HG03060 (cell line): ENCODE data around the gene LCA5.
"Not testable (repeated sequence)": the region's sequence is repeated elsewhere in the genome, so short reads cannot be mapped to it uniquely, and the experiment has no call there.

Experiments used
- ATAC-seq: cut with Tn5 transposase; IDR thresholded peaks from one replicate; pipeline ENCODE4 v1.9.1; 2021; ENCODE audit warnings: low read depth, moderate number of reproducible peaks; ENCODE audit not compliant: unreplicated experiment

LCA5 gene

DNA sequence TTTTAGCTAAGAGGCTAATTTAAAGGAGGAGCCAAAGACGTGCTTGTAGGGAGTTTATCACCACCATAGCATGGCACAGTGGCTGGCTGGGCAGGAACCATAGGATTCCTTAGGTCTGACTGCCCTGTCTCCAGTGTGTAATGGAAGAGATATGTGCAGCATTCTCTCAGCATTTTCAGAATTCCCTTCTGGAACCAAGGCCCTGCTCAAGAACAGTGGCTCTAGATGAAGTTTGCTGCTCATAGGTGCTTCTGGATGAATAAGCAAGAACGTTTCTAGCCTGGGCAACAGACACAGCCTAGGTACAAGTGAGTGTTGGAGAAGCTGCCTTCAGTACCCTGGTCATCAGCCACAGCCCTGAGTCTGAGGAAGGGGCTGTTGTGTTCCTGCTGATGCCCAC lies 69.1 kb downstream of the LCA5 start:
- no peak for ATAC-seq

GRCh38 chr6:79467716-79468115 lies 69.5 kb downstream of the LCA5 start:
- ATAC-seq = no peak

DNA sequence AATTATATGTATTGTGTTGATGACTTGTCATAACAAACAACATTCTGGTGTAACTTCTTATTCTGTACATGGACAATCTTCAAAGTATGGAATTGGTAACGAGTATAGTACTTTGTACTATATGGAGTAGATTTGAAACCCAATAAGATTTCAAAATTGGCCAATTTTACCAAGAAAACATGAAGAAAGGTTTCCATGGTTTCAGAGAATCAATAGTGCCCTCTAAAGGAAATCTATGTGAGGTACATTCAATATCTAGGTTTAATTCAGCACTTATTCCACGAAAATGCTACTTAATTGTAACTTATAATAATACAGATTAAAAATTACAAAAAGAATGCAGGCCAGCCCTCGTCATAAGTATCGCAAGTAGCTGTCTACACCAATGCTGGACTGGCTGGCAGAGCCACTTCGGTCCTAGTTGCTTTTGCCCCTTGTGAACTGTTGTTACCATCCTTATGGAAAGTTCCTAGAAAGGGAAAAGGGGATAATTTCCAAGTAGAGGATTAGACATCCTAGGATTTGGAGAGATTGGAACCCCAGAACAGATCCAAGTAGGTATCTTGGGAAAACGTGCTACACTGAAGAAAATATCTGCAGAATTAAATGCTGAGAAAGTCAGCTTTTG lies 70.9 kb downstream of the LCA5 start:
- no peak for ATAC-seq

- no peak for ATAC-seq
Observed at GRCh38 chr6:79465381-79465780, 71.8 kb downstream of the LCA5 start.

DNA sequence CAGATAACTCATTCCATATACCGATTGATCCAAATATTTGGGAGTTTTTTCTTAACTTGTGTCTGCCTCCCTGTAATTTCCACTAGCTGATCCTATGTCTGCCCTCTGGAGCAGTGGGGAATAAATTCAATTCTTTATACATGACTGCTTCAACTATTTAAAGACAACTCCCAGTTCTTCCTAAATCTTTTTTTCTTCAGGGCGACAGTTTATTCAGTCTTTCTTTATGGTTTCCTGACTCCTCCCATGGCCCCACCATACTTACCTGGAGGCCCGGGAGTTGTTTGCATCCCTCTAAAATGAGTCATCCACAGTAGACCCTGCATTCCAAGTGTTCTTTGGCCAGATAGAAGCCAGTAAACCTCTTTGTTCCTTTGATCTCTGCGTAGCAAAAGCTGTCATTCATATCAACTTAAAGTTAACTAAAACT lies 73.6 kb downstream of the LCA5 start:
- no peak for ATAC-seq

DNA sequence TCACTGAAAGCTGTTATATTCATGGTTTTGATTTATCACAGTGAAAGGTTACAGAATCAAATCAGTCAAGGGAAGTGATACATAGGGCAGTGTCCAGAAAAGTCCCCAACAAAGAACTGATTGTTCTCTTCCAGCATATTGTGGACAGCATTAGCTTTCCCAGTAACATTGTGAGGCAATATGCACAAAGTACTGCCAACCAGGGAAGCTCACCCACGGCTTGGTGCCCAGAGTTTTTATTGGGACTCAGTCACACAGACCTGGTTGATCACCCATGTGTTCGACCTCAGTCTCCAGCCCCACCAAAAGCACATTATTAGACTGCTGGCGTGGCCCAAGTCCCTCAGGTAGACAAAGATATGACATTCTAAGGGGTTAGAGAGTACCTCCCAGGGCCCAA lies 76.0 kb downstream of the LCA5 start:
- no peak for ATAC-seq

GRCh38 chr6:79455446-79455845 lies 81.8 kb downstream of the LCA5 start:
- ATAC-seq = no peak

- ATAC-seq = no peak
Observed at GRCh38 chr6:79453558-79454042, 83.6 kb downstream of the LCA5 start.

DNA sequence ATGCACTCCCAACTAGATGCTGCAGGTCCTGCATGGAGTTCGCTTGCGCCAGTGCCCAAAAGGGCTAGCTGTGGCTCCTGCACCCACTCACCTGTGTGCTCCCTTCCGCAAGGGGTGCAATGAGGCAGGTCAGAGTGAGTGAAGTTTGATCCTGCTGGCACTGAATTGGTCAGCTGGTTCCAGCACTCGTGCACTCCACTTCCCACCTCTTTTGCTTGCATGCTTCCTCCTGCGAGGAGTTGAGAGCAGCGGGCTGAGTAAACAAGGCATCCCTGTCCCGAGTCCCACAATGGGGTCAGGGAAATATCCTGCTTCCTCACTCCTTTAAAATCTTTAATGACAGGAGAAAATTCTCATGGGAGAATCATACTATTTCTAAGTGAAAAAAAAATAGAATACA lies 86.2 kb downstream of the LCA5 start:
- no peak for ATAC-seq

DNA sequence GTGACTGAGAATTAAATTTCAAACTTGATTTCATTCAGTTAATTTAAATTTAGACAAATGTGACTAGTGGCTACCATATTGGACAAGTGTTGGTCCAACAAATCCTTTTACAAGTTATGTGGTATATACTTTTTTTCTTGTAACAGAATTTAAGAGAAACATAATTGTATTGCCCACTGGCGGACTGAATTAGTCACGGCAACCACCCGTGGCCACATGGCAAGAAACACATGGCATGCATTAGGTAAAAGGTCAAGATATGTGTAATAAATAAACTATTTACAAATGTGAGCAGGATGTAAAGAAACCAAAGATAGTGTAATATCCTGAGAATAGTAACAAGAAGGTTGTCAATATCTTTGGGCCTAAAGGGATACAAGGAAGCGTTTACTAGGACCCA lies 91.2 kb downstream of the LCA5 start:
- ATAC-seq = no peak

DNA sequence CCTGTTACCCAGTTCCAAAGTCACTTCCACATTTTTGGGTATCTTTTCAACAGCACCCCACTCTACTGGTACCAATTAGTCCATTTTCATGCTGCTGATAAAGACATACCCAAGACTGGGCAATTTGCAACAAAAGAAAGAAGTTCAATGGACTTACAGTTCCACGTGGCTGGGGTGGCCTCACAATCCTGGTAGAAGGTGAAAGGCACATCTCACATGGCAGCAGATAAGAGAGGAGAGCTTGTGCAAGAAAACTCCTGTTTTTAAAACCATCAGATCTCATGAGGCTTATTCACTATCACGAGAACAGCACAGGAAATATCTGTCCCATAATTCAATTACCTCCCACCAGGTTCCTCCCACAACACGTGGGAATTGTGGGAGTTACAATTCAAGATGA lies 93.4 kb downstream of the LCA5 start:
- ATAC-seq = not testable (repeated sequence)

DNA sequence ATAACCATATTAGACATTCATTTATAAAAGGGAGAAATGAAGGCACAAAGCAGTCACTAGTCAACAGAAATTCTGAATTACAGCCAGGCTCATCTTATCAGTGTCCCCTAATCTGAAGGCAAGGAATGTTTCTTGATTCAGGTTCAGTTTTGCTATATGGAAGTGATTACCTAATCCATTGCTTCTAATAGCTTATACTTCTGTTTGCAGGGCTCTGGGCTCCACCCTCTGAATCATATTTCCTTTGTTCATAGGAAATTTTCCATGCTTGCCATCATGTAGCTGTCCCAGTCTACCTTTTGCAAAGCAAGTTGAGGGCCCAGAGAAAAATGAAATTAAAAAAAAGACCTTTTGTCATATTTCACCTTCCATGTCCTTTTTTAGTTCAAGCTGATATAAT lies 96.0 kb downstream of the LCA5 start:
- ATAC-seq = no peak

- ATAC-seq = no peak
Observed at GRCh38 chr6:79440598-79440997, 96.6 kb downstream of the LCA5 start.

DNA sequence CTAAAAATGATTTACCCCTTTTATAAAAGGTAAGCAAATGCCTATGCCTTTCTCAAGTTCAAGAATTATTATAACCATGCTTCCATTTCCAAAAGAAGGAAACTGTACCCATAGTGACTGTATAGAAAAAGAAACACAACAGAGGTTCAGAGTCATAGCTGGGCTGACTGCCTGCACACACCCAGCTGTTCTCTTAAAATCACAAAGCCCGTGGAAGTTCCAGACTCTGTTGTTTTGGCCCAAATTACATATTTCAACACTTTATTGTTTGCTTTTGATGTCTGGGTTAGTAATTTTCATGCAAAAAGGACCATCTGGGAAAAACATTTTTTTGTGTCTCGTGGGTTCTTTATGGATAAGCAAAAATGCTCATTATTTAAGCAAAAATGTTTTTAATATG lies 99.2 kb downstream of the LCA5 start:
- ATAC-seq = no peak

- ATAC-seq = no peak
Observed at GRCh38 chr6:79436241-79436640, 101.0 kb downstream of the LCA5 start.

- no peak for ATAC-seq
Observed at GRCh38 chr6:79435746-79436145, 101.5 kb downstream of the LCA5 start.
